GM12878 (cell line): ENCODE data around the gene RAD54L2. TPM values are rescaled to one million over a fixed set of nuclear protein-coding genes. Genes with fewer than 3 reads are reported as not detected.
A peak's percentile ranks its signal among the peaks of the same experiment; 100 is the strongest.

ENCODE experiments used
- BCL11A ChIP-seq: IDR thresholded peaks from 2 replicates; pipeline ENCODE4 v1.6.1; 2011; ENCODE audit warnings: low read depth, low read length
- CBFB ChIP-seq: IDR thresholded peaks from 2 replicates; pipeline ENCODE4 v1.6.1; 2016; ENCODE audit warnings: antibody characterized with exemption, low read depth
- CBX3 ChIP-seq: fragments of 200-600 bp; sonication (generic); IDR thresholded peaks from 2 replicates; pipeline ENCODE4 v1.6.1; 2016; ENCODE audit warnings: low read depth, borderline replicate concordance
- CEBPZ ChIP-seq: fragments of 150-350 bp; IDR thresholded peaks from 2 replicates; pipeline ENCODE4 v1.6.1; 2016; ENCODE audit warnings: low read depth, low read length
- HDGF ChIP-seq: fragments of 450-650 bp; IDR thresholded peaks from 2 replicates; pipeline ENCODE4 v1.6.1; 2016; ENCODE audit warnings: antibody characterized with exemption
- IKZF2 ChIP-seq, 2 experiments: fragments of 450-650 bp; IDR thresholded peaks; 2 replicates each; pipeline ENCODE4 v1.6.1; 2017; ENCODE audit warnings: mild to moderate bottlenecking in 2 of 2, moderate library complexity in 2 of 2
- JUND ChIP-seq: IDR thresholded peaks from 2 replicates; pipeline ENCODE4 v1.6.1; 2012; ENCODE audit warnings: low read depth, mild to moderate bottlenecking, low read length, improper control_type of control experiment, moderate library complexity
- MEF2A ChIP-seq: IDR thresholded peaks from 2 replicates; pipeline ENCODE4 v1.6.1; 2011; ENCODE audit warnings: low read depth, mild to moderate bottlenecking, low read length, moderate library complexity; ENCODE audit not compliant: insufficient read depth
- MTA2 ChIP-seq: fragments of 450-650 bp; IDR thresholded peaks from 2 replicates; pipeline ENCODE4 v1.6.1; 2016; ENCODE audit warnings: low read depth, mild to moderate bottlenecking, moderate library complexity
- MTA3 ChIP-seq: IDR thresholded peaks from 2 replicates; pipeline ENCODE4 v1.6.1; 2012; ENCODE audit warnings: low read length, inconsistent platforms, borderline replicate concordance
- NFYB ChIP-seq: IDR thresholded peaks from 2 replicates; pipeline ENCODE4 v1.6.1; 2011; ENCODE audit warnings: low read depth, mild to moderate bottlenecking, low read length, improper control_type of control experiment, moderate library complexity; ENCODE audit not compliant: insufficient read depth
- NR2C1 ChIP-seq: fragments of 450-650 bp; IDR thresholded peaks from 2 replicates; pipeline ENCODE4 v1.6.1; 2017; ENCODE audit warnings: antibody characterized with exemption, mild to moderate bottlenecking, moderate library complexity
- PML ChIP-seq: IDR thresholded peaks from 2 replicates; pipeline ENCODE4 v1.6.1; 2012; ENCODE audit warnings: low read length, inconsistent platforms
- RAD51 ChIP-seq: fragments of 450-650 bp; IDR thresholded peaks from 2 replicates; pipeline ENCODE4 v1.6.1; 2016; ENCODE audit warnings: moderate library complexity, mild to moderate bottlenecking, inconsistent platforms
- RBBP5 ChIP-seq: fragments of 200-600 bp; sonication (generic); conservative IDR thresholded peaks from 2 replicates; pipeline ENCODE4 v1.6.1; 2016
- SIN3A ChIP-seq: IDR thresholded peaks from 2 replicates; pipeline ENCODE4 v1.6.1; 2012; ENCODE audit warnings: low read depth, low read length, improper control_type of control experiment
- SMARCA5 ChIP-seq: fragments of 450-650 bp; IDR thresholded peaks from 2 replicates; pipeline ENCODE4 v1.6.1; 2017; ENCODE audit warnings: mild to moderate bottlenecking
- TARDBP ChIP-seq: IDR thresholded peaks from 2 replicates; pipeline ENCODE4 v1.6.1; 2016; ENCODE audit warnings: borderline replicate concordance
- TCF12 ChIP-seq: IDR thresholded peaks from 2 replicates; pipeline ENCODE4 v1.6.1; 2011; ENCODE audit warnings: low read depth, mild to moderate bottlenecking, low read length
- ZBED1 ChIP-seq: IDR thresholded peaks from 2 replicates; pipeline ENCODE4 v1.6.1; 2016; ENCODE audit warnings: borderline replicate concordance
- ZNF217 ChIP-seq: fragments of 450-650 bp; IDR thresholded peaks from 2 replicates; pipeline ENCODE4 v1.6.1; 2017; ENCODE audit warnings: antibody characterized with exemption, mild to moderate bottlenecking
- polyA plus RNA-seq, 11 experiments: library from polyadenylated mRNA; depleted of rRNA in 4 of 11; unstranded in 6 of 11; stranded (reverse) in 5 of 11; fragments of >200 nt; fragmentation: Nextera tagmentation in 4 of 11; fragmentation: Illumina TruSeq in 1 of 11; extraction: Ambion mirVana in 4 of 11; extraction: Trizol in 1 of 11; gene quantifications; 1 replicate in 1 of 11; 2 replicates in 10 of 11; pipeline versions ENCODE4 v1.2.1 to v1.2.3, GENCODE V29; 2011 to 2016; ENCODE audit warnings: inconsistent platforms in 2 of 11, missing spikeins in 2 of 11, low read depth in 1 of 11
- total RNA-seq, 4 experiments: library from RNA; depleted of rRNA in 3 of 4; stranded (reverse); fragments of >200 nt in 3 of 4; fragmentation: Illumina TruSeq in 1 of 4; extraction: Trizol in 1 of 4; gene quantifications; 2 replicates each; pipeline versions ENCODE4 v1.2.1 to v1.2.3, GENCODE V29; 2013 to 2021
- TF ChIP-seq, protein P1 (sequence below): fragments of 450-650 bp; IDR thresholded peaks from 2 replicates; pipeline ENCODE4 v1.6.1; 2017; ENCODE audit warnings: mild to moderate bottlenecking, moderate library complexity

Gene RAD54L2
- total and polyA plus RNA-seq, 10 of the 15 experiments (the other 5 are each of a cell fraction or from before 2014, with no cell fraction given) = 2.2 to 23.8 (median 11.1) TPM

- TF ChIP-seq CEBPZ (no peak), TCF12 (0 out of 2 replicates have a peak, but pooled peaks have one; percentile 36), ZNF217 (peak; percentile 87), NFYB (no peak), HDGF (no peak), IKZF2 (IDR thresholded peaks at IDR 0.05) (peak; percentile 68 to 74), RAD51 (no peak), MEF2A (peak; percentile 71; the same call in 1 of the 2 replicates), SIN3A (peak; percentile 91; the same call in 1 of the 2 replicates), PML (peak; percentile 47; the same call in 1 of the 2 replicates), JUND (peak; percentile 29; the same call in 1 of the 2 replicates), ZBED1 (no peak), MTA3 (no peak), NR2C1 (peak; percentile 82), BCL11A (0 out of 2 replicates have a peak, but pooled peaks have one; percentile 27), MTA2 (no peak), TARDBP (peak; percentile 77), RBBP5 (peak; percentile 84; the same call in 1 of the 2 replicates), CBX3 (no peak), CBFB (0 out of 2 replicates have a peak, but pooled peaks have one; percentile 54), SMARCA5 (peak; percentile 98)
- TF ChIP-seq, protein P1, sequence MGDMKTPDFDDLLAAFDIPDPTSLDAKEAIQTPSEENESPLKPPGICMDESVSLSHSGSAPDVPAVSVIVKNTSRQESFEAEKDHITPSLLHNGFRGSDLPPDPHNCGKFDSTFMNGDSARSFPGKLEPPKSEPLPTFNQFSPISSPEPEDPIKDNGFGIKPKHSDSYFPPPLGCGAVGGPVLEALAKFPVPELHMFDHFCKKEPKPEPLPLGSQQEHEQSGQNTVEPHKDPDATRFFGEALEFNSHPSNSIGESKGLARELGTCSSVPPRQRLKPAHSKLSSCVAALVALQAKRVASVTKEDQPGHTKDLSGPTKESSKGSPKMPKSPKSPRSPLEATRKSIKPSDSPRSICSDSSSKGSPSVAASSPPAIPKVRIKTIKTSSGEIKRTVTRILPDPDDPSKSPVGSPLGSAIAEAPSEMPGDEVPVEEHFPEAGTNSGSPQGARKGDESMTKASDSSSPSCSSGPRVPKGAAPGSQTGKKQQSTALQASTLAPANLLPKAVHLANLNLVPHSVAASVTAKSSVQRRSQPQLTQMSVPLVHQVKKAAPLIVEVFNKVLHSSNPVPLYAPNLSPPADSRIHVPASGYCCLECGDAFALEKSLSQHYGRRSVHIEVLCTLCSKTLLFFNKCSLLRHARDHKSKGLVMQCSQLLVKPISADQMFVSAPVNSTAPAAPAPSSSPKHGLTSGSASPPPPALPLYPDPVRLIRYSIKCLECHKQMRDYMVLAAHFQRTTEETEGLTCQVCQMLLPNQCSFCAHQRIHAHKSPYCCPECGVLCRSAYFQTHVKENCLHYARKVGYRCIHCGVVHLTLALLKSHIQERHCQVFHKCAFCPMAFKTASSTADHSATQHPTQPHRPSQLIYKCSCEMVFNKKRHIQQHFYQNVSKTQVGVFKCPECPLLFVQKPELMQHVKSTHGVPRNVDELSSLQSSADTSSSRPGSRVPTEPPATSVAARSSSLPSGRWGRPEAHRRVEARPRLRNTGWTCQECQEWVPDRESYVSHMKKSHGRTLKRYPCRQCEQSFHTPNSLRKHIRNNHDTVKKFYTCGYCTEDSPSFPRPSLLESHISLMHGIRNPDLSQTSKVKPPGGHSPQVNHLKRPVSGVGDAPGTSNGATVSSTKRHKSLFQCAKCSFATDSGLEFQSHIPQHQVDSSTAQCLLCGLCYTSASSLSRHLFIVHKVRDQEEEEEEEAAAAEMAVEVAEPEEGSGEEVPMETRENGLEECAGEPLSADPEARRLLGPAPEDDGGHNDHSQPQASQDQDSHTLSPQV = 0 out of 2 replicates have a peak, but pooled peaks have one; percentile 59
Measured at GRCh38 chr3:51538459-51539290, at the start of gene RAD54L2 (continued).
